HL-60 (cell line): Measurements from ENCODE around the gene IAH1.

Experiments
- DNase-seq, 2 experiments: peaks; one replicate each; pipeline ENCODE4 v3.0.0-alpha.2; 2010 to 2020; ENCODE audit warnings: low read depth in 1 of 2, low spot score in 1 of 2
- H3K27ac ChIP-seq: fragments of 250-450 bp; sonication (Bioruptor Pico); replicated peaks from 2 replicates; pipeline ENCODE4 v1.5.1; 2020; ENCODE audit warnings: mild to moderate bottlenecking, moderate library complexity
- H3K27me3 ChIP-seq: fragments of 250-450 bp; sonication (Bioruptor Pico); 2 replicates; pipeline ENCODE4 v1.5.1; 2021; ENCODE audit warnings: mild to moderate bottlenecking, moderate library complexity; ENCODE audit not compliant: insufficient read depth, poor library complexity, severe bottlenecking
- H3K4me3 ChIP-seq: replicated peaks from 2 replicates; pipeline ENCODE4 v1.5.1; 2011; ENCODE audit warnings: mild to moderate bottlenecking, control low read depth, low read length; ENCODE audit not compliant: insufficient read depth
- CTCF ChIP-seq: IDR thresholded peaks from one replicate; pipeline ENCODE4 v1.5.1; 2011; ENCODE audit warnings: low read length, control low read depth, inconsistent platforms; ENCODE audit not compliant: insufficient read depth
- GABPA ChIP-seq: IDR thresholded peaks from 2 replicates; pipeline ENCODE4 v1.6.1; 2012; ENCODE audit warnings: low read depth
- POLR2AphosphoS5 ChIP-seq: IDR thresholded peaks from 2 replicates; pipeline ENCODE4 v1.6.1; 2012; ENCODE audit warnings: low read depth
- REST ChIP-seq: IDR thresholded peaks from 2 replicates; pipeline ENCODE4 v1.6.1; 2012; ENCODE audit warnings: low read depth; ENCODE audit not compliant: insufficient replicate concordance
- SPI1 ChIP-seq: IDR thresholded peaks from 2 replicates; pipeline ENCODE4 v1.6.1; 2012; ENCODE audit warnings: low read depth, mild to moderate bottlenecking, borderline replicate concordance

IAH1 gene

GRCh38 chr2:9434489-9434888 is 39.9 kb upstream of the IAH1 start:
- DNase-seq, result no peak
- no peak overlapping the region for H3K4me3 ChIP-seq
- no peak overlapping the region for H3K27ac ChIP-seq
- TF ChIP-seq POLR2AphosphoS5 (no peak), CTCF (no peak), REST (no peak), SPI1 (no peak), GABPA (no peak)
- no peaks in the 10 kb centered on the region for H3K27me3 ChIP-seq

GRCh38 chr2:9439536-9439935 is 34.8 kb upstream of the IAH1 start:
- DNase-seq, result no peak
- H3K27ac ChIP-seq, result no peak overlapping the region
- TF ChIP-seq REST, result no peak
- TF ChIP-seq SPI1, result no peak
- no peak for TF ChIP-seq POLR2AphosphoS5
- TF ChIP-seq GABPA, result no peak
- no peak for TF ChIP-seq CTCF
- no peak overlapping the region for H3K4me3 ChIP-seq
- H3K27me3 ChIP-seq, result no peaks in the 10 kb centered on the region

GRCh38 chr2:9440058-9440727 is 34.2 kb upstream of the IAH1 start:
- no peaks in the 10 kb centered on the region for H3K27me3 ChIP-seq
- no peak overlapping the region for H3K4me3 ChIP-seq
- H3K27ac ChIP-seq, result no peak overlapping the region
- TF ChIP-seq SPI1, result no peak
- TF ChIP-seq REST, result no peak
- TF ChIP-seq POLR2AphosphoS5, result no peak
- no peak for TF ChIP-seq CTCF
- no peak for TF ChIP-seq GABPA
- DNase-seq, result no peak
